Measurements from ENCODE around the gene ZFHX3. TPM values are rescaled to one million over a fixed set of nuclear protein-coding genes. Genes with fewer than 3 reads are reported as not detected.

ZFHX3 gene
- total and polyA plus RNA-seq, 7 experiments from 2014 or later, result 0.09 to 9.8 (median 1.7) TPM

GRCh38 chr16:73052576-73052975, 4.6 kb upstream of the ZFHX3 start:
- Mint-ChIP-seq H3K9me3 (peaks cover 0 to 4% (median 0%) of the 10 kb centered on the region in 11 donors), H3K27ac (no peak overlapping the region), H3K27me3 (peaks cover 9 to 48% (median 37%) of the 10 kb centered on the region in 5 donors), H3K4me1 (peaks cover 12 to 25% (median 21%) of the 10 kb centered on the region in 7 donors), H3K36me3 (peaks cover 0 to 5% (median 1%) of the 10 kb centered on the region in 5 donors), H3K4me3 (no peak overlapping the region)
- Histone ChIP-seq H3K9me3 (ENCODE audit: control insufficient read depth in 2 of 3, low read length in 3 of 3) (no peaks in the 10 kb centered on the region), H3K4me1 (ENCODE audit: control insufficient read depth in 2 of 2, insufficient read depth in 2 of 2, low read length in 2 of 2) (peaks cover 0 to 3% of the 10 kb centered on the region in 2 donors), H3K27me3 (ENCODE audit: control insufficient read depth in 2 of 2, insufficient read depth in 2 of 2, low read length in 2 of 2) (peaks cover 3% of the 10 kb centered on the region in 2 donors), H3K4me3 (ENCODE audit: low read length) (no peak overlapping the region), H3K36me3 (ENCODE audit: control insufficient read depth in 2 of 3, insufficient read depth in 3 of 3, low read length in 3 of 3) (no peaks in the 10 kb centered on the region), H3K27ac (ENCODE audit: low read depth, low read length) (no peak overlapping the region)
- ATAC-seq (no peak), DNase-seq (no peak)
- ChIA-PET CTCF (interaction anchor here (0.7 kb wide), 1 partner anchor 132 kb away, joined by 3 read pairs; no protein-coding TSS in a partner anchor), POLR2A (no interaction called here)
- intact Hi-C loops (cut with micrococcal nuclease), result no loop called here

- ChIA-PET POLR2A (no interaction called here), CTCF (no interaction called here)
- Mint-ChIP-seq H3K27me3 (peaks cover 15 to 46% (median 33%) of the 10 kb centered on the region in 5 donors), H3K9me3 (peaks cover 0 to 4% (median 0%) of the 10 kb centered on the region in 11 donors), H3K27ac (no peak overlapping the region), H3K4me1 (peaks cover 7 to 22% (median 20%) of the 10 kb centered on the region in 7 donors), H3K4me3 (no peak overlapping the region), H3K36me3 (peaks cover 0 to under 1% (median 0%) of the 10 kb centered on the region in 5 donors)
- Histone ChIP-seq H3K27ac (ENCODE audit: low read depth, low read length) (no peak overlapping the region), H3K9me3 (ENCODE audit: control insufficient read depth in 2 of 3, low read length in 3 of 3) (no peaks in the 10 kb centered on the region), H3K4me3 (ENCODE audit: low read length) (no peak overlapping the region), H3K36me3 (ENCODE audit: control insufficient read depth in 2 of 3, insufficient read depth in 3 of 3, low read length in 3 of 3) (no peaks in the 10 kb centered on the region), H3K27me3 (ENCODE audit: control insufficient read depth in 2 of 2, insufficient read depth in 2 of 2, low read length in 2 of 2) (peaks cover 3% of the 10 kb centered on the region in 2 donors), H3K4me1 (ENCODE audit: control insufficient read depth in 2 of 2, insufficient read depth in 2 of 2, low read length in 2 of 2) (peaks cover 0 to 3% of the 10 kb centered on the region in 2 donors)
- ATAC-seq (no peak), DNase-seq (no peak)
- intact Hi-C loops (cut with micrococcal nuclease), result no loop called here
Measured at GRCh38 chr16:73051961-73052360, 4.0 kb upstream of the ZFHX3 start.

- Histone ChIP-seq H3K27me3 (ENCODE audit: control insufficient read depth in 2 of 2, insufficient read depth in 2 of 2, low read length in 2 of 2) (peaks cover 3 to 7% of the 10 kb centered on the region in 2 donors), H3K36me3 (ENCODE audit: control insufficient read depth in 2 of 3, insufficient read depth in 3 of 3, low read length in 3 of 3) (no peaks in the 10 kb centered on the region), H3K9me3 (ENCODE audit: control insufficient read depth in 2 of 3, low read length in 3 of 3) (no peaks in the 10 kb centered on the region), H3K4me1 (ENCODE audit: control insufficient read depth in 2 of 2, insufficient read depth in 2 of 2, low read length in 2 of 2) (peaks cover 0 to 2% of the 10 kb centered on the region in 2 donors), H3K4me3 (ENCODE audit: low read length) (no peak overlapping the region), H3K27ac (ENCODE audit: low read depth, low read length) (no peak overlapping the region)
- intact Hi-C loops (cut with micrococcal nuclease), result no loop called here
- no peak for ATAC-seq
- Mint-ChIP-seq H3K36me3 (no peaks in the 10 kb centered on the region), H3K4me3 (no peak overlapping the region), H3K27me3 (peaks cover 22 to 46% (median 29%) of the 10 kb centered on the region in 5 donors), H3K4me1 (peaks cover 4 to 21% (median 14%) of the 10 kb centered on the region in 7 donors), H3K9me3 (peaks cover 0 to 4% (median 0%) of the 10 kb centered on the region in 11 donors), H3K27ac (no peak overlapping the region)
- CTCF ChIA-PET, result no interaction called here
- POLR2A ChIA-PET, result no interaction called here
- no peak for DNase-seq
Measured at GRCh38 chr16:73051226-73051625, 3.3 kb upstream of the ZFHX3 start.

GRCh38 chr16:73050201-73051099, 2.5 kb upstream of the ZFHX3 start:
- Histone ChIP-seq H3K4me1 (ENCODE audit: control insufficient read depth in 2 of 2, insufficient read depth in 2 of 2, low read length in 2 of 2) (no peaks in the 10 kb centered on the region), H3K4me3 (ENCODE audit: low read length) (no peak overlapping the region), H3K27ac (ENCODE audit: low read depth, low read length) (no peak overlapping the region), H3K36me3 (ENCODE audit: control insufficient read depth in 2 of 3, insufficient read depth in 3 of 3, low read length in 3 of 3) (no peaks in the 10 kb centered on the region), H3K9me3 (ENCODE audit: control insufficient read depth in 2 of 3, low read length in 3 of 3) (no peaks in the 10 kb centered on the region), H3K27me3 (ENCODE audit: control insufficient read depth in 2 of 2, insufficient read depth in 2 of 2, low read length in 2 of 2) (peaks cover 3 to 7% of the 10 kb centered on the region in 2 donors)
- ChIA-PET CTCF (no interaction called here), POLR2A (no interaction called here)
- H3K4me3 Mint-ChIP-seq, result no peak overlapping the region
- intact Hi-C loops (cut with micrococcal nuclease), result no loop called here
- no peaks in the 10 kb centered on the region for H3K36me3 Mint-ChIP-seq
- peaks cover 0 to 14% (median 10%) of the 10 kb centered on the region in 7 donors for H3K4me1 Mint-ChIP-seq
- H3K27ac Mint-ChIP-seq, result no peak overlapping the region
- ATAC-seq, result no peak
- peaks cover 21 to 44% (median 28%) of the 10 kb centered on the region in 5 donors for H3K27me3 Mint-ChIP-seq
- no peak for DNase-seq
- H3K9me3 Mint-ChIP-seq, result peaks cover 0 to 4% (median 0%) of the 10 kb centered on the region in 11 donors

GRCh38 chr16:73049511-73049910, 1.6 kb upstream of the ZFHX3 start:
- Histone ChIP-seq H3K4me3 (ENCODE audit: low read length) (no peak overlapping the region), H3K36me3 (ENCODE audit: control insufficient read depth in 2 of 3, insufficient read depth in 3 of 3, low read length in 3 of 3) (no peaks in the 10 kb centered on the region), H3K9me3 (ENCODE audit: control insufficient read depth in 2 of 3, low read length in 3 of 3) (no peaks in the 10 kb centered on the region), H3K27me3 (ENCODE audit: control insufficient read depth in 2 of 2, insufficient read depth in 2 of 2, low read length in 2 of 2) (peaks cover 3 to 7% of the 10 kb centered on the region in 2 donors), H3K27ac (ENCODE audit: low read depth, low read length) (no peak overlapping the region), H3K4me1 (ENCODE audit: control insufficient read depth in 2 of 2, insufficient read depth in 2 of 2, low read length in 2 of 2) (no peaks in the 10 kb centered on the region)
- Mint-ChIP-seq H3K27ac (no peak overlapping the region), H3K9me3 (peaks cover 0 to 4% (median 0%) of the 10 kb centered on the region in 11 donors), H3K4me1 (peaks cover 0 to 14% (median 8%) of the 10 kb centered on the region in 7 donors), H3K27me3 (peaks cover 12 to 36% (median 27%) of the 10 kb centered on the region in 5 donors), H3K36me3 (no peaks in the 10 kb centered on the region), H3K4me3 (no peak overlapping the region)
- CTCF ChIA-PET, result no interaction called here
- ATAC-seq, result no peak
- POLR2A ChIA-PET, result no interaction called here
- no peak for DNase-seq
- intact Hi-C loops (cut with micrococcal nuclease), result loop anchor here (5.0 kb wide), 2 partner anchors 217 to 262 kb away; no protein-coding TSS in a partner anchor

GRCh38 chr16:73049091-73049490, 1.2 kb upstream of the ZFHX3 start:
- ATAC-seq (no peak), DNase-seq (no peak)
- Histone ChIP-seq H3K4me3 (ENCODE audit: low read length) (no peak overlapping the region), H3K27me3 (ENCODE audit: control insufficient read depth in 2 of 2, insufficient read depth in 2 of 2, low read length in 2 of 2) (peaks cover 3 to 7% of the 10 kb centered on the region in 2 donors), H3K27ac (ENCODE audit: low read depth, low read length) (no peak overlapping the region), H3K9me3 (ENCODE audit: control insufficient read depth in 2 of 3, low read length in 3 of 3) (no peaks in the 10 kb centered on the region), H3K36me3 (ENCODE audit: control insufficient read depth in 2 of 3, insufficient read depth in 3 of 3, low read length in 3 of 3) (no peaks in the 10 kb centered on the region), H3K4me1 (ENCODE audit: control insufficient read depth in 2 of 2, insufficient read depth in 2 of 2, low read length in 2 of 2) (no peaks in the 10 kb centered on the region)
- intact Hi-C loops (cut with micrococcal nuclease), result loop anchor here (5.0 kb wide), 2 partner anchors 217 to 262 kb away; no protein-coding TSS in a partner anchor
- Mint-ChIP-seq H3K27me3 (peaks cover 9 to 40% (median 27%) of the 10 kb centered on the region in 5 donors), H3K36me3 (no peaks in the 10 kb centered on the region), H3K27ac (peak overlapping the region in 1 of 9 donors; percentile 6), H3K4me1 (peaks cover 0 to 14% (median 6%) of the 10 kb centered on the region in 7 donors), H3K4me3 (peak overlapping the region in 6 of 10 donors; percentile 8 to 64 (median 40)), H3K9me3 (peaks cover 0 to 4% (median 0%) of the 10 kb centered on the region in 11 donors)
- ChIA-PET POLR2A (no interaction called here), CTCF (no interaction called here)

Measured in naive thymus-derived CD4-positive, alpha-beta T cell (primary cell).